NCI-H1092 (cell line): ENCODE data around the gene COG5.

ENCODE experiments used
- DNase-seq: peaks from one replicate; lab custom pipeline; 2025; lab: John Stamatoyannopoulos, UW

The COG5 gene

DNA sequence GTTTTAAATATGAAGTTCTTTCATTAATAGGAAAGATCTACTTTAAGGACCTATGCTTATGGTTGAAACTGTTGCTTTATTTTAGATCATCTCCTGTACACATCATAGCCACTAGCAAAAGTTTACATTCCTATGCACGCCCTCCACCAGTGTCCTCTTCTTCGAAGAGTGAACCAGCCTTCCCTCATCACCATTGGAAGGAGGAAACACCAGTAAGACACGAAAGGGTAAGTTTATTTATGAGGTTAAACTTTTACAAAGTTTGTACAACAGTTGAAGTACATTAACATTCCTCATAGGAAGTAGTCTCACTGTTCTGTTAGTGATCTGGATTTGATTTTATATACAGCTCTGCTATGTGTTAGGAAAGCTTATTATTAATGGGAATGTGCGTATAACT is 378.0 kb downstream of the COG5 start:
- DNase-seq = no peak

DNA sequence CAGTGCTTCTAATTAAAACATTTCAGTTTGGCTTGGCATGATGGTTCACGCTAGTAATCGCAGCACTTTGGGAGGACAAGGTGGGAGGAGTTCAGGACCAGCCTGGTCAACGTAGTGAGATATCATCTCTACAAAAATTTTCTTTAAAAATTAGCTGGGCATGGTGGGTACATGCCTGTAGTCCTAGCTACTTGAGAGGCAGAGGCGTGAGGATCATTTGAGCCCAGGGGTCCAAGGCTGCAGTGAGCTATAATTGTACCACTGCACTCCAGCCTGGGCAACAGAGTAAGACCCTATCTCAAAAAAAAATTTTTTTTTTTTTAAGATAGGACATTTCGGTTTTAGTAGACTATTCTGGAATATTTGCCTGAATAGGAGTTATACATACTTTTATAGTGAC is 382.5 kb downstream of the COG5 start:
- no peak for DNase-seq

DNA sequence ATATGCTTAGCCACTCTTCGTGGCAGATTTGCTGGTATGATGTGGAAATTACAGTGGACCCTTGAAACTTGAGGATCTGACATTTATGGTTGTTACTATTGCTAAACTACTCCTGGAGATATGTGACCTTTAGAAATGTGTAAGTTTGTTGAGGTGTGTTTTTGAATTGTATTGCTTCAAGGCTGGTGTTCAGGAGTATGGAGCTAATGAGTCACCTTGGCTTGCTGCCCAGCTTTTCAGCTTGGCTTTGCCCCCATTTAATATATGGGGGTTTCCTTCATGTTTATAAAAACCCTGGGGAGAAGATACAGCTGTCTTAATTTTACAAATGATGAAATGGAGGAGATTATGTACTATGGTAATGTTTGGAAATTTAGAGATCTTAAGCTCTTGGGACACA is 383.3 kb downstream of the COG5 start:
- no peak for DNase-seq

DNA sequence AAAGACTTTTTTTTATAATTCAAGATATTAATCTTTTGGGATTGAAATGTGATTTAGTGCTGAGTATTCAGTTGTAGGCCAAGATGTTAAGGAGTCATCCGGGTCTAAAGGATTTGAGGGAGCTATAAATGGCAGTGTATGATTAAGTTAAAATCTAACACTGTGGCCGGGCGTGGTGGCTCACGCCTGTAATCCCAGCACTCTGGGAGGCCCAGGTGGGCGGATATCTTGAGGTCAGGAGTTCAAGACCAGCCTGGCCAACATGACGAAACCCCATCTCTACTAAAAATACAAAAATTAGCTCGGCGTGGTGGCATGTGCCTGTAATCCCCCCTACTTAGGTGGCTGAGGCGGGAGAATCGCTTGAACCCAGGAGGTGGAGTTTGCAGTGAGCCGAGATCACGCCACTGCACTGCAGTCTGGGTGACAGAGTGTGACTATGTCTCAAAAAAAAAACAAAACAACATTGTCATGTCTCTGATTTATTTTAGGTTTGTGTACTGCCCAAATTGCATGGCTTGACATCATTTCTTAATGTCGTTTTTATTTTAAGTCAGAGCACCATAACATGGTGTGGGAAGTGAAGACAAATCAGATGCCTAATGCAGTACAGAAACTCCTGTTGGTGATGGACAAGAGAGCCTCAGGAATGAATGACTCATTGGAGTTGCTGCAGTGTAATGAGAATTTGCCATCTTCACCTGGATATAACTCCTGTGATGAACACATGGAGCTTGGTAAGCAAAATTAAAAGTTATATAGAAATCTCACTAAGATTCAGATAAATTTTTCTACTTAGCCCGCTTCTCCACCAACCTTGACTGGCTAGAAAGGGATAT is 384.2 kb downstream of the COG5 start:
- no peak for DNase-seq

- no peak for DNase-seq
Measured at GRCh38 chr7:107173691-107174406, 389.9 kb downstream of the COG5 start.

DNA sequence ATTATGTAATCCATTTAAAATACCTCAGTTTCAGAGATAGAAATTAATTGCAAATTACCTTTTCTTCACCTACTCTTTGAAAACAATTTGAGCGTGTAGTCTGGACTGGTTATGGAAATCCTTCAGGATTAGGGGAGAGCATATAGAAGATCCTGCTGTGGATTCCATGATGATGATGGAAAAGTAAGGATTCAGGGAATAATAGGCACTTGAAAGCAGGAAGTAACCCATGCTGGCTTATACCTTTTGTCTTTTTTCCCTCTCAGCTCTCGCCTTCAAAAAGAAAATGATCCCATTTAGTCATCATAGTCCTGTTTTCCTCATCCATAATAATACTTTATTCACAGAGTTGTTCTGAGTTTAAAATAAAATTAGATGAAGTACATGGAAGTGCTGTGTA is 390.5 kb downstream of the COG5 start:
- no peak for DNase-seq

DNA sequence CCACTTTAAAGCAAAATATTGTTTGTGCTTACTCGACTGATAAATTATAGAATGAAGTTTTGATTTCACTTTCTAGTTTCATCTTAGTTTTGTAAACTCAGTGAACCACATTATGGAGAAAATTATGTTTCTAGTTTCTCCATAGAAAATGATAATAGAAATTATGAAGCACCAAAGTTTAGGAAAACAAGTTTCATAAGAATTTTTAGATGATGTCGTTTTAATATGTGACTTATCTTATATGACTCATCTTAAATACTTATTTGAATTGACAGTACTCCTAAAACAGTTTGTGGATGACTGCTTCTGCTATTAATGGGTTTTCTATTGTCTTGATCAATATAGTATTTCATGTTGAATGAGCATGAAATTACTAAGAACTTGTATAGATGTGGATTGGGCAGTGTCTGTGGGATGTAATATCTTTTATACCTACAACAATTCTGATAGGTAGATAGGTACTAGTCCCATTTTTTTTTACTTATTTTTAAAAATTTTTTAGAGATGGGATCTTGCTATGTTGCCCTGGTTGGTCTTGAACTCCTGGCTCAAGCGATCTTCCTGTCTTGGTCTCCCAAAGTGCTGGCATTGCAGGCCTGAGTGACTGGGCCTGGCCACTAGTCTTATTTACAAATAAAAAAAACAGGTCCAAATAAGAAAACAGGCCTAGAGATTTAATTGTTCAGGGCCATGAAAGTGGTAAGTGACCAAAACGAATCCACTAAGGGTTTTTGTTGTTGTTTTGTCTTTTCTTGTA is 391.3 kb downstream of the COG5 start:
- DNase-seq = no peak

GRCh38 chr7:107171496-107171895 is 392.2 kb downstream of the COG5 start:
- DNase-seq = no peak

- DNase-seq = no peak
Measured at GRCh38 chr7:107170051-107170915, 393.4 kb downstream of the COG5 start.

DNA sequence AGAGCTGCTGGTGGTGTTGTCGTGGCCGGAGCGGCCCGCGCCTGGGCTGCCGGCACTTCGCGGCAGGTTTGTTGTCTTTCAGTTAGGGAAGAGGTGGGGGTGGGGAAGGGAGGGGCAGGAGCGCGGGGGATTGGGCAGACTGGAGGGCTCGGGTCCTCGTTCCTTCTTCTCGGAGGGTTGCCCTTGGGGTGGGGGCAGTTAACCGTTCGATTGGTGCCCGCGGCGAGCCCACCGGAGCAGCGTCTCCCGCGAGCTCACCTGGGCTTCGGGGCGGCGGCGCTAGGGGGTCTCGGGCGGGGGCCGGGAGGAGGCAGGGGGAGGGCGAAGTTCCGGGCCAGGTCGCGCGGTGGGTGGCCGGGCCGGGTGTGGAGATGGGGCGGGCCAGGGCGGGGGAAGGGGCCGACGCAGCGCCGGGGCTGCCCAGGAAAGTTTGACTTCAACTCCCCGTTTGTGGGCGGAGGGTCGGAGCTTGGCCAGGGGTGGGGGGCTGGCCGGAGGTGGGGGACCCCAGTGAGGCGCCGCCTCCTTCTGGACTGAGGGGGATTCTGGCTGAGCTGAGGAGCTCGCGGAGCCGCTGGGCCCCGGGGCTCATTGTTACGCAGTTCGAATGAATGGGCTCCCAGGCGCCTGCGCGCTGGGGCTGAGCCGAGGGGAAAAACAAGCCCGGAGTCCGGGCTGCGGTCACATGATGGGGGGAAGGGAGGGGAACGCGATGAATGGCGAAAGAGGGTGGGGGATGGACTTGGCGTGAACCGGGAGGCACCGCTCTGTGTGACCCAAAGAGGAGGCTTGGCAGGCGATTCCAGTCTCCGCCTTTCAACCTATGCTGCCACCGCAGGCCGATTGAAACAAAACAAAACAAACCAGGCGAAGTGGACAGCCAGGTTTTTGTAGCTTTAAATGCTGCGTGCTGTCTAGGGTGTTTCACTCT is 394.3 kb downstream of the COG5 start:
- peak; percentile 96 for DNase-seq

GRCh38 chr7:107168233-107169119 is 395.2 kb downstream of the COG5 start, which contains the start of gene HBP1:
Gene HBP1, plus strand, starts transcription at chr7:107169003. Its CDS starts 10,891 bp downstream, at chr7:107179894.
- peak; percentile 100 for DNase-seq

DNA sequence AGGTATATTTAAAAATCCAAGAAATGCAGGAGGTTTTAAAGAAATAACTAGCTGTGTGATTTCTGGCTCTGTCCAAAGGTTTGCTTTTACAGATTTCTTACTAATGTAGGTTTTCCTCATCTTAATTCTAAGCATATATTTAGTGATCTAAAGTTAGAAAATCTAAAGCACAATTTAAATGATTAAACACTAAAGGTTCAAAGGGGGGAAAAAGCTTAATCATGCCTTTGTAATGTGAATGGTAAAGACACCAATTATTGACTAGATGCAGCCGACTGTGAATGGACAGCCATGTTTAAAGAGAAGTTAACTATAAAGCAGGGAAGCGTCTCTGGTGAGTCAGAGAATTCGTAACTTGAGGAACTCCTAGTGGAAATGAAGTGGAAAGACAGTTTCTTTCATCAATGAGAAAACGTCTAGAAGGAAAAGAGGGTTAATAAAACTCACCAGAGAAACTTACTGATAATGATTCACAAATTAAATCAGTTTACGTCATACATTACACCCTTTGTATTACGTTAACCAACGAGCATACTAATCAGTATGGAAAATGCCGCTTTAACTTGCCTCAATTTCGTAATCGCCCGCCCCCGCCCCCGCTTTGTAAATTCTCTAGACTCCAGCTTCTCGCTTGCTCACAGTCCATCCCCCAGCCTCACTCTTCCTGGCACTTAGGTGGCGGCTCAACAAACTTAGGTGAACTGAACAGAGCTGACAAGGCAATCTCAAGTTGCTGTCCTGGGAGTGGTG is 396.1 kb downstream of the COG5 start:
- DNase-seq = peak; percentile 51

DNA sequence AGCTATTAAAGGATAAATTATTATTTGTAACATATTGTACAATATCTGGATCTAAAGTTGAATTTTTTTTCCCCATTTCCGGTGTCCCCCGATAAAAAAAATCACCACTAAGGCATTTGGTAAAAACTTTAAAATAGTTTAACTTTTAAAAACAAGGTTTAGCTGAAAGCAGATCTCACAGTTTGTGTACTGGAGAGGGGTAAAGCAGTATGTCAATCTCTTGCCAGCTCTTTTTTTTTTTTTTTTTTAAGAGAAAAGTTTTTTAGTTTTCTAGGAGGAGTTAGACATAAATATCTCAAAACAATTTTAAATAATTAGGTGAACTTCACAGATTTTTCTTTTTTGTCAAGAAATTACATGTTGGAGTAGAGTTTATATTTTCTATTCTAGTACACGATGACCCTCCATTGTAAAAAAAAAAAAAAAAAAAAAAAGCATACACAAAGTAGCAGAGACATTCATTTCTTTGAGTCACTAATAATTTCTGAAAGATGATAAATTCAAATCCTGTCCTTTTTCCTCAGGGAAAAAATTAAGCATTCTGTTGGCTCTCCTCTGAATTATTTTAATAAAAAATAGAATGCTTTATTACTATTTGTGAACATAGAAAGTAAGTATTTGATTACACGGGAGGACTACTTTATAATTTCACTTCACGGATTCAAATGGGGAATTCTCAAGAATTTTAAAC is 396.8 kb downstream of the COG5 start:
- DNase-seq = no peak

DNA sequence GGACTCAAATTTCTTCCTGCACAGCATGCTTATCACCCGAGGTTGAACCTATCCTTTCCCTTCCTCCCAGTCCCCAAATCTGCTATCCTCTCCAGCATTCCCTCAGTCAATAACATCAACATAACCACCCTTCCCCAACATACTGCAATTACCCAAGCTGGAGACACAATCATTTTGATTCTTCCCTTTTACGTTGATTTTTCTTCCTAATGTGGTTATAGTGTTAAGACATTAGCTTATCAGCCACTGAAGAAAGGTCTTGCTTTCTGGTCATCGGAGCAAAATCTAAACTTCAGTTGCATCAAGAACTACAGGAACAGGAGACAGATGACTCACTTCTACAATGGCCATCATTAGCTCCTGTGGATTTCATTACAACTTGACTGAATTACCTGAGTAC is 398.4 kb downstream of the COG5 start:
- DNase-seq = no peak

DNA sequence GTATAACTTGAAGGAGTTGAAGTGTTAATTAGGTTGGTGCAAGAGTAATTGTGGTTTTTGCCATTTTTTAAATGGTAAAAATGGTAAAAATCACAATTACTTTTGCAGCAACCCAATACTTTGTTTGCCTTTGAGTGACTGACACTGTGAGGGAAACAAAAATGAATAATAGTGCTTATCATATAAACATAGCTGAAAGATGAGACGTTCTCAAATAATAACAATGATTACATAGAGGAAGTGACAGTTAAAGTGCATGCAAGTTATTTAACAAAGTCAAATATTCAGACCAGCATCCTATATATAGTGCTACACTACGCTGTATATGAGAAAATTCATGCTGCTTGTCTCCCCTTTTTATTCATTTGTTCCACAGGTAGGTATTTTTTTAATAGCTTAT is 399.6 kb downstream of the COG5 start:
- no peak for DNase-seq

- no peak for DNase-seq
Measured at GRCh38 chr7:107162475-107162874, 401.2 kb downstream of the COG5 start.

- no peak for DNase-seq
Measured at GRCh38 chr7:107161415-107161814, 402.3 kb downstream of the COG5 start.

GRCh38 chr7:107160389-107160788 is 403.3 kb downstream of the COG5 start:
- no peak for DNase-seq
